ENCODE measurements around the gene NGFR.

Gene NGFR

GRCh38 chr17:49480836-49481615, 14.1 kb upstream of the NGFR start:
- Histone ChIP-seq H3K9me3 (no peaks in the 10 kb centered on the region), H3K4me3 (no peak overlapping the region), H3K36me3 (replicated peaks) (no peaks in the 10 kb centered on the region), H3K27me3 (ENCODE audit: low read depth) (peaks cover 39% of the 10 kb centered on the region), H3K4me1 (no peaks in the 10 kb centered on the region)
- no peak for DNase-seq (ENCODE audit: low spot score in 2 of 2)
- in situ Hi-C loops (cut with MboI; ENCODE audit: low sequenced_read_pairs), result no loop called here

- Histone ChIP-seq H3K36me3 (replicated peaks) (no peaks in the 10 kb centered on the region), H3K9me3 (no peaks in the 10 kb centered on the region), H3K27me3 (ENCODE audit: low read depth) (peaks cover 39% of the 10 kb centered on the region), H3K4me3 (no peak overlapping the region), H3K4me1 (no peaks in the 10 kb centered on the region)
- no peak for DNase-seq (ENCODE audit: low spot score in 2 of 2)
- in situ Hi-C loops (cut with MboI; ENCODE audit: low sequenced_read_pairs), result no loop called here
These were observed 12.8 kb upstream of the NGFR start for GRCh38 chr17:49482144-49482817.

GRCh38 chr17:49483599-49484509, 11.2 kb upstream of the NGFR start:
- no peaks in the 10 kb centered on the region for H3K36me3 ChIP-seq (replicated peaks)
- no peak overlapping the region for H3K4me3 ChIP-seq
- no peak for DNase-seq (ENCODE audit: low spot score in 2 of 2)
- H3K9me3 ChIP-seq, result no peaks in the 10 kb centered on the region
- peaks cover 26% of the 10 kb centered on the region for H3K27me3 ChIP-seq (ENCODE audit: low read depth)
- in situ Hi-C loops (cut with MboI; ENCODE audit: low sequenced_read_pairs), result no loop called here
- no peaks in the 10 kb centered on the region for H3K4me1 ChIP-seq

GRCh38 chr17:49484588-49484987, 10.5 kb upstream of the NGFR start:
- no peaks in the 10 kb centered on the region for H3K9me3 ChIP-seq
- no peaks in the 10 kb centered on the region for H3K4me1 ChIP-seq
- H3K27me3 ChIP-seq (ENCODE audit: low read depth), result peaks cover 18% of the 10 kb centered on the region
- in situ Hi-C loops (cut with MboI; ENCODE audit: low sequenced_read_pairs), result no loop called here
- no peaks in the 10 kb centered on the region for H3K36me3 ChIP-seq (replicated peaks)
- DNase-seq (ENCODE audit: low spot score in 2 of 2), result no peak
- no peak overlapping the region for H3K4me3 ChIP-seq

- Histone ChIP-seq H3K4me1 (no peaks in the 10 kb centered on the region), H3K27me3 (ENCODE audit: low read depth) (peaks cover 7% of the 10 kb centered on the region), H3K9me3 (no peaks in the 10 kb centered on the region), H3K36me3 (replicated peaks) (no peaks in the 10 kb centered on the region), H3K4me3 (no peak overlapping the region)
- in situ Hi-C loops (cut with MboI; ENCODE audit: low sequenced_read_pairs), result no loop called here
- DNase-seq (ENCODE audit: low spot score in 2 of 2), result no peak
These were observed 9.0 kb upstream of the NGFR start for GRCh38 chr17:49486012-49486641.

GRCh38 chr17:49487183-49487582, 7.9 kb upstream of the NGFR start:
- Histone ChIP-seq H3K36me3 (replicated peaks) (no peaks in the 10 kb centered on the region), H3K9me3 (no peaks in the 10 kb centered on the region), H3K4me1 (no peaks in the 10 kb centered on the region), H3K4me3 (no peak overlapping the region), H3K27me3 (ENCODE audit: low read depth) (peaks cover 3% of the 10 kb centered on the region)
- in situ Hi-C loops (cut with MboI; ENCODE audit: low sequenced_read_pairs), result no loop called here
- no peak for DNase-seq (ENCODE audit: low spot score in 2 of 2)

GRCh38 chr17:49488612-49489011, 6.5 kb upstream of the NGFR start:
- Histone ChIP-seq H3K4me1 (no peaks in the 10 kb centered on the region), H3K27me3 (ENCODE audit: low read depth) (no peaks in the 10 kb centered on the region; the same call in 1 of the 2 replicates), H3K36me3 (replicated peaks) (no peaks in the 10 kb centered on the region), H3K4me3 (no peak overlapping the region), H3K9me3 (no peaks in the 10 kb centered on the region)
- DNase-seq (ENCODE audit: low spot score in 2 of 2), result no peak
- in situ Hi-C loops (cut with MboI; ENCODE audit: low sequenced_read_pairs), result no loop called here

GRCh38 chr17:49489348-49489747, 5.7 kb upstream of the NGFR start:
- Histone ChIP-seq H3K4me1 (no peaks in the 10 kb centered on the region), H3K36me3 (replicated peaks) (no peaks in the 10 kb centered on the region), H3K9me3 (no peaks in the 10 kb centered on the region), H3K4me3 (no peak overlapping the region), H3K27me3 (ENCODE audit: low read depth) (no peaks in the 10 kb centered on the region)
- DNase-seq (ENCODE audit: low spot score in 2 of 2), result no peak
- in situ Hi-C loops (cut with MboI; ENCODE audit: low sequenced_read_pairs), result no loop called here

GRCh38 chr17:49490276-49490675, 4.8 kb upstream of the NGFR start:
- no peaks in the 10 kb centered on the region for H3K4me1 ChIP-seq
- in situ Hi-C loops (cut with MboI; ENCODE audit: low sequenced_read_pairs), result no loop called here
- no peak for DNase-seq (ENCODE audit: low spot score in 2 of 2)
- no peaks in the 10 kb centered on the region for H3K9me3 ChIP-seq
- no peak overlapping the region for H3K4me3 ChIP-seq
- no peaks in the 10 kb centered on the region for H3K36me3 ChIP-seq (replicated peaks)
- no peaks in the 10 kb centered on the region for H3K27me3 ChIP-seq (ENCODE audit: low read depth)

- Histone ChIP-seq H3K9me3 (no peaks in the 10 kb centered on the region), H3K4me3 (no peak overlapping the region), H3K36me3 (replicated peaks) (no peaks in the 10 kb centered on the region), H3K27me3 (ENCODE audit: low read depth) (peaks cover 4% of the 10 kb centered on the region; the same call in 1 of the 2 replicates), H3K4me1 (no peaks in the 10 kb centered on the region)
- no peak for DNase-seq (ENCODE audit: low spot score in 2 of 2)
- in situ Hi-C loops (cut with MboI; ENCODE audit: low sequenced_read_pairs), result no loop called here
These were observed 3.8 kb upstream of the NGFR start for GRCh38 chr17:49491192-49491769.

- Histone ChIP-seq H3K9me3 (no peaks in the 10 kb centered on the region), H3K36me3 (replicated peaks) (no peaks in the 10 kb centered on the region), H3K27me3 (ENCODE audit: low read depth) (peaks cover 27% of the 10 kb centered on the region), H3K4me3 (peak overlapping the region; percentile 49), H3K4me1 (no peaks in the 10 kb centered on the region; the same call in 1 of the 2 replicates)
- in situ Hi-C loops (cut with MboI; ENCODE audit: low sequenced_read_pairs), result no loop called here
- no peak for DNase-seq (ENCODE audit: low spot score in 2 of 2)
These were observed 601 bp upstream of the NGFR start for GRCh38 chr17:49494399-49494985.

- DNase-seq (ENCODE audit: low spot score in 2 of 2), result peak in 1 of 2 experiments; percentile 44
- H3K27me3 ChIP-seq (ENCODE audit: low read depth), result peaks cover 27% of the 10 kb centered on the region
- no peaks in the 10 kb centered on the region for H3K9me3 ChIP-seq
- no peaks in the 10 kb centered on the region for H3K36me3 ChIP-seq (replicated peaks)
- no peaks in the 10 kb centered on the region; the same call in 1 of the 2 replicates for H3K4me1 ChIP-seq
- H3K4me3 ChIP-seq, result peak overlapping the region; percentile 49
- in situ Hi-C loops (cut with MboI; ENCODE audit: low sequenced_read_pairs), result no loop called here
These were observed 719 bp downstream of the NGFR start for GRCh38 chr17:49495842-49496182.

All from HAP-1 (cell line).